Glomerular visceral epithelial cell (primary cell): ENCODE data around the gene LFNG.

Experiments
- DNase-seq: peaks from one replicate; pipeline ENCODE4 v3.0.0-alpha.2; 2016; ENCODE audit errors: extremely low spot score

Gene LFNG

GRCh38 chr7:2572101-2572842 is 52.7 kb downstream of the LFNG start:
- DNase-seq, result peak; percentile 66

- no peak for DNase-seq
Observed at GRCh38 chr7:2573761-2574160, 54.2 kb downstream of the LFNG start.

- no peak for DNase-seq
Observed at GRCh38 chr7:2575046-2575732, 55.6 kb downstream of the LFNG start.

GRCh38 chr7:2575733-2576340 is 56.3 kb downstream of the LFNG start:
- DNase-seq, result no peak

- no peak for DNase-seq
Observed at GRCh38 chr7:2576742-2577491, 57.3 kb downstream of the LFNG start.
